Measurements from ENCODE around the gene SQOR.

GRCh38 chr15:45646220-45646619 is 11.4 kb downstream of the SQOR start:
- no peak for TF ChIP-seq POLR2A (IDR thresholded peaks at IDR 0.05)
- TF ChIP-seq CTCF (IDR thresholded peaks at IDR 0.05), result no peak

Data from gastroesophageal sphincter (tissue), 3 donors.